HCT116 (cell line): ENCODE data around the gene HTRA3. TPM values are rescaled to one million over a fixed set of nuclear protein-coding genes. Genes with fewer than 3 reads are reported as not detected.

ENCODE experiments used
- ATAC-seq: fragments of 200-7000 bp; cut with Tn5 transposase; 2 replicates; pipeline ENCODE4 v1.9.1; 2020; ENCODE audit warnings: mild to moderate bottlenecking, moderate library complexity
- BruUV-seq: library from RNA; stranded (reverse); fragments of 400-500 nt; replicated peaks from 2 replicates; lab custom pipeline; 2021; lab: Mats Ljungman, UMichigan
- CTCF ChIA-PET: fragments of 300-600 bp; sonication (Branson Sonifier 250); formaldehyde crosslinking; loops from one replicate; lab custom pipeline; 2021; ENCODE audit warnings: antibody characterized with exemption; lab: Charles Lee
- POLR2A ChIA-PET: fragments of 300-600, 350-600 bp; sonication (Branson Sonifier 250); formaldehyde crosslinking; loops from one replicate; lab custom pipeline; 2021; ENCODE audit warnings: antibody characterized with exemption; lab: Charles Lee
- RAD21 ChIA-PET, 2 experiments: fragments of 300-600 bp; sonication (Branson Sonifier 250); formaldehyde crosslinking; loops; one replicate each; lab custom pipeline; 2023; ENCODE audit warnings: low total read pairs in 2 of 2; ENCODE audit not compliant: uncharacterized antibody in 2 of 2, unreplicated experiment in 2 of 2, low non-redundant PET in 1 of 2; lab: Charles Lee
- DNase-seq: peaks from one replicate; pipeline ENCODE4 v3.0.0-alpha.2; 2010; ENCODE audit warnings: low read depth, low spot score
- H2AFZ ChIP-seq: fragments of 200-600 bp; shearing (Covaris generic), sonication (generic); 2 replicates; pipeline ENCODE4 v1.6.1; 2017; ENCODE audit warnings: low read depth, mixed run types, mixed read lengths, antibody characterized with exemption, low read length; ENCODE audit not compliant: poor library complexity, severe bottlenecking
- H3K27ac ChIP-seq: 2 replicates; pipeline ENCODE4 v1.5.1; 2012; ENCODE audit warnings: low read depth, low read length
- H3K27me3 ChIP-seq: fragments of 200-600 bp; sonication (generic); 2 replicates; pipeline ENCODE4 v1.6.1; 2016; ENCODE audit warnings: mixed run types, low read length, mixed read lengths; ENCODE audit not compliant: insufficient read depth
- H3K36me3 ChIP-seq, 2 experiments: fragments of 200-500 bp in 1 of 2; fragments of 200-600 bp in 1 of 2; sonication (Bioruptor generic) in 1 of 2; sonication (generic) in 1 of 2; 2 replicates each; pipeline versions ENCODE4 v1.5.1 to v1.6.1; 2014 to 2016; ENCODE audit warnings: low read length in 2 of 2, inconsistent platforms in 1 of 2, mixed read lengths in 1 of 2, mixed run types in 1 of 2; ENCODE audit not compliant: insufficient read depth in 2 of 2, control insufficient read depth in 1 of 2
- H3K4me1 ChIP-seq, 2 experiments: fragments of 200-600 bp in 1 of 2; sonication (generic) in 1 of 2; 2 replicates each; pipeline versions ENCODE4 v1.5.1 to v1.6.1; 2012 to 2017; ENCODE audit warnings: low read length in 2 of 2, inconsistent platforms in 1 of 2, mild to moderate bottlenecking in 1 of 2, mixed read lengths in 1 of 2, mixed run types in 1 of 2, moderate library complexity in 1 of 2; ENCODE audit not compliant: insufficient read depth in 2 of 2, control insufficient read depth in 1 of 2
- H3K4me2 ChIP-seq: fragments of 200-600 bp; sonication (generic); 2 replicates; pipeline ENCODE4 v1.6.1; 2017; ENCODE audit warnings: mixed run types, low read length, mixed read lengths
- H3K4me3 ChIP-seq, 2 experiments: fragments of 200-600 bp in 1 of 2; sonication (generic) in 1 of 2; replicated peaks in 1 of 2; 2 replicates each; pipeline ENCODE4 v1.5.1; 2011 to 2016; ENCODE audit warnings: low read length in 2 of 2, control low read depth in 1 of 2, low read depth in 1 of 2, mild to moderate bottlenecking in 1 of 2, mixed read lengths in 1 of 2, mixed run types in 1 of 2
- H3K79me2 ChIP-seq: fragments of 200-600 bp; sonication (generic); 2 replicates; pipeline ENCODE4 v1.6.1; 2017; ENCODE audit warnings: mild to moderate bottlenecking, mixed run types, low read length, moderate library complexity, mixed read lengths; ENCODE audit not compliant: insufficient read depth
- H3K9ac ChIP-seq: fragments of 200-600 bp; sonication (generic); 2 replicates; pipeline ENCODE4 v1.6.1; 2016; ENCODE audit warnings: low read length, mixed read lengths
- H3K9me2 ChIP-seq: fragments of 200-600 bp; sonication (generic), shearing (Covaris generic); 2 replicates; pipeline ENCODE4 v1.6.1; 2017; ENCODE audit warnings: mixed run types, mild to moderate bottlenecking, moderate library complexity; ENCODE audit not compliant: insufficient read depth
- H3K9me3 ChIP-seq, 2 experiments: fragments of 200-500 bp in 1 of 2; fragments of 200-600 bp in 1 of 2; sonication (Bioruptor generic) in 1 of 2; sonication (generic) in 1 of 2; 2 replicates each; pipeline ENCODE4 v1.6.1; 2014 to 2017; ENCODE audit warnings: low read length in 2 of 2, mixed read lengths in 2 of 2, inconsistent platforms in 1 of 2, low read depth in 1 of 2, mild to moderate bottlenecking in 1 of 2, mixed run types in 1 of 2, moderate library complexity in 1 of 2; ENCODE audit not compliant: control insufficient read depth in 1 of 2, insufficient read depth in 1 of 2
- H4K20me1 ChIP-seq: fragments of 200-600 bp; sonication (generic), shearing (Covaris generic); 2 replicates; pipeline ENCODE4 v1.6.1; 2017; ENCODE audit warnings: mixed run types, mild to moderate bottlenecking, moderate library complexity; ENCODE audit not compliant: insufficient read depth
- CEBPB ChIP-seq: IDR thresholded peaks from 2 replicates; pipeline ENCODE4 v1.6.1; 2012; ENCODE audit warnings: low read depth
- EZH2phosphoT487 ChIP-seq: fragments of 200-600 bp; IDR thresholded peaks from 2 replicates; pipeline ENCODE4 v1.6.1; 2018; ENCODE audit warnings: antibody characterized with exemption, borderline replicate concordance
- FOSL1 ChIP-seq: IDR thresholded peaks from 2 replicates; pipeline ENCODE4 v1.6.1; 2012; ENCODE audit warnings: low read depth
- MAX ChIP-seq: IDR thresholded peaks from 2 replicates; pipeline ENCODE4 v1.6.1; 2012
- POLR2A ChIP-seq: IDR thresholded peaks from 2 replicates; pipeline ENCODE4 v1.7.0; 2011; ENCODE audit warnings: borderline replicate concordance; ENCODE audit not compliant: insufficient read depth, insufficient read length; ENCODE audit errors: extremely low read depth
- POLR2AphosphoS5 ChIP-seq: IDR thresholded peaks from 2 replicates; pipeline ENCODE4 v1.6.1; 2011; ENCODE audit warnings: mild to moderate bottlenecking, low read depth, low read length, moderate library complexity
- SP1 ChIP-seq: IDR thresholded peaks from 2 replicates; pipeline ENCODE4 v1.6.1; 2012; ENCODE audit warnings: low read depth
- SRF ChIP-seq: IDR thresholded peaks from 2 replicates; pipeline ENCODE4 v1.6.1; 2012; ENCODE audit warnings: low read depth
- TCF7L2 ChIP-seq: IDR thresholded peaks from 2 replicates; pipeline ENCODE4 v1.7.0; 2011; ENCODE audit warnings: borderline replicate concordance, inconsistent platforms; ENCODE audit not compliant: insufficient read depth, insufficient read length; ENCODE audit errors: extremely low read depth
- YY1 ChIP-seq: IDR thresholded peaks from 2 replicates; pipeline ENCODE4 v1.6.1; 2011; ENCODE audit warnings: low read length, low read depth, moderate library complexity, mild to moderate bottlenecking; ENCODE audit not compliant: insufficient replicate concordance; ENCODE audit errors: extremely low read depth
- ZFX ChIP-seq: fragments of 450-650 bp; IDR thresholded peaks from 2 replicates; pipeline ENCODE4 v1.6.1; 2017
- ZNF274 ChIP-seq: fragments of 200-500 bp; sonication (Bioruptor generic); IDR thresholded peaks from 2 replicates; pipeline ENCODE4 v1.6.1; 2014; ENCODE audit warnings: mild to moderate bottlenecking, low read depth, low read length, inconsistent platforms
- intact Hi-C: fragments of 100-400 bp; cut with micrococcal nuclease; formaldehyde crosslinking; loops from 2 replicates; pipeline ENCODE4 v1.10.0; 2022
- total RNA-seq: library from RNA; stranded (reverse); gene quantifications from one replicate; pipeline ENCODE4 v1.2.1, GENCODE V29; 2021; ENCODE audit not compliant: unreplicated experiment
- TF ChIP-seq, protein P1 (sequence below): IDR thresholded peaks from 2 replicates; pipeline ENCODE4 v1.6.1; 2012; ENCODE audit warnings: low read depth
- TF ChIP-seq, protein P2 (sequence below): IDR thresholded peaks from 2 replicates; pipeline ENCODE4 v1.6.1; 2012
- TF ChIP-seq, protein P3 (sequence below), 3 experiments: fragments of 200-600 bp in 1 of 3; sonication (generic) in 1 of 3; IDR thresholded peaks in 2 of 3; conservative IDR thresholded peaks in 1 of 3; 2 replicates each; pipeline ENCODE4 v1.5.1; 2012 to 2017; ENCODE audit warnings: low read depth in 2 of 3, low read length in 2 of 3, antibody characterized with exemption in 1 of 3, borderline replicate concordance in 1 of 3, control low read depth in 1 of 3, mild to moderate bottlenecking in 1 of 3, mixed read lengths in 1 of 3, mixed run types in 1 of 3, moderate library complexity in 1 of 3; ENCODE audit not compliant: insufficient read depth in 1 of 3

Gene HTRA3
- total RNA-seq, 1 experiment from 2014 or later: not detected

- POLR2A ChIA-PET: no interaction called here
- no peak overlapping the region for H3K27ac ChIP-seq
- no peak overlapping the region for H3K9ac ChIP-seq
- H3K27me3 ChIP-seq: no peaks in the 10 kb centered on the region
- H3K36me3 ChIP-seq: no peaks in the 10 kb centered on the region
- H3K4me3 ChIP-seq: no peak overlapping the region
- no peaks in the 10 kb centered on the region for H3K9me3 ChIP-seq
- H3K79me2 ChIP-seq: no peaks in the 10 kb centered on the region
- RAD21 ChIA-PET: no interaction called here
- ATAC-seq (no peak), DNase-seq (no peak)
- peaks cover 6 to 10% of the 10 kb centered on the region in 2 experiments; a peak in 3 of 4 replicates for H3K4me1 ChIP-seq
- CTCF ChIA-PET: no interaction called here
- BruUV-seq: no TSS peak
- H4K20me1 ChIP-seq: no peaks in the 10 kb centered on the region
- no peaks in the 10 kb centered on the region for H3K9me2 ChIP-seq
- no peak for TF ChIP-seq YY1
- TF ChIP-seq MAX: no peak
- TF ChIP-seq, protein P1, sequence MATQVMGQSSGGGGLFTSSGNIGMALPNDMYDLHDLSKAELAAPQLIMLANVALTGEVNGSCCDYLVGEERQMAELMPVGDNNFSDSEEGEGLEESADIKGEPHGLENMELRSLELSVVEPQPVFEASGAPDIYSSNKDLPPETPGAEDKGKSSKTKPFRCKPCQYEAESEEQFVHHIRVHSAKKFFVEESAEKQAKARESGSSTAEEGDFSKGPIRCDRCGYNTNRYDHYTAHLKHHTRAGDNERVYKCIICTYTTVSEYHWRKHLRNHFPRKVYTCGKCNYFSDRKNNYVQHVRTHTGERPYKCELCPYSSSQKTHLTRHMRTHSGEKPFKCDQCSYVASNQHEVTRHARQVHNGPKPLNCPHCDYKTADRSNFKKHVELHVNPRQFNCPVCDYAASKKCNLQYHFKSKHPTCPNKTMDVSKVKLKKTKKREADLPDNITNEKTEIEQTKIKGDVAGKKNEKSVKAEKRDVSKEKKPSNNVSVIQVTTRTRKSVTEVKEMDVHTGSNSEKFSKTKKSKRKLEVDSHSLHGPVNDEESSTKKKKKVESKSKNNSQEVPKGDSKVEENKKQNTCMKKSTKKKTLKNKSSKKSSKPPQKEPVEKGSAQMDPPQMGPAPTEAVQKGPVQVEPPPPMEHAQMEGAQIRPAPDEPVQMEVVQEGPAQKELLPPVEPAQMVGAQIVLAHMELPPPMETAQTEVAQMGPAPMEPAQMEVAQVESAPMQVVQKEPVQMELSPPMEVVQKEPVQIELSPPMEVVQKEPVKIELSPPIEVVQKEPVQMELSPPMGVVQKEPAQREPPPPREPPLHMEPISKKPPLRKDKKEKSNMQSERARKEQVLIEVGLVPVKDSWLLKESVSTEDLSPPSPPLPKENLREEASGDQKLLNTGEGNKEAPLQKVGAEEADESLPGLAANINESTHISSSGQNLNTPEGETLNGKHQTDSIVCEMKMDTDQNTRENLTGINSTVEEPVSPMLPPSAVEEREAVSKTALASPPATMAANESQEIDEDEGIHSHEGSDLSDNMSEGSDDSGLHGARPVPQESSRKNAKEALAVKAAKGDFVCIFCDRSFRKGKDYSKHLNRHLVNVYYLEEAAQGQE: no peak
- TF ChIP-seq ZNF274: no peak
- no peak for TF ChIP-seq SRF
- no peak for TF ChIP-seq POLR2A
- no peak for TF ChIP-seq ZFX
- TF ChIP-seq SP1: no peak
- no peak for TF ChIP-seq CEBPB
- TF ChIP-seq, protein P2, sequence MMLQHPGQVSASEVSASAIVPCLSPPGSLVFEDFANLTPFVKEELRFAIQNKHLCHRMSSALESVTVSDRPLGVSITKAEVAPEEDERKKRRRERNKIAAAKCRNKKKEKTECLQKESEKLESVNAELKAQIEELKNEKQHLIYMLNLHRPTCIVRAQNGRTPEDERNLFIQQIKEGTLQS: no peak
- no peak for TF ChIP-seq FOSL1
- no peak for TF ChIP-seq TCF7L2
- TF ChIP-seq, protein P3, sequence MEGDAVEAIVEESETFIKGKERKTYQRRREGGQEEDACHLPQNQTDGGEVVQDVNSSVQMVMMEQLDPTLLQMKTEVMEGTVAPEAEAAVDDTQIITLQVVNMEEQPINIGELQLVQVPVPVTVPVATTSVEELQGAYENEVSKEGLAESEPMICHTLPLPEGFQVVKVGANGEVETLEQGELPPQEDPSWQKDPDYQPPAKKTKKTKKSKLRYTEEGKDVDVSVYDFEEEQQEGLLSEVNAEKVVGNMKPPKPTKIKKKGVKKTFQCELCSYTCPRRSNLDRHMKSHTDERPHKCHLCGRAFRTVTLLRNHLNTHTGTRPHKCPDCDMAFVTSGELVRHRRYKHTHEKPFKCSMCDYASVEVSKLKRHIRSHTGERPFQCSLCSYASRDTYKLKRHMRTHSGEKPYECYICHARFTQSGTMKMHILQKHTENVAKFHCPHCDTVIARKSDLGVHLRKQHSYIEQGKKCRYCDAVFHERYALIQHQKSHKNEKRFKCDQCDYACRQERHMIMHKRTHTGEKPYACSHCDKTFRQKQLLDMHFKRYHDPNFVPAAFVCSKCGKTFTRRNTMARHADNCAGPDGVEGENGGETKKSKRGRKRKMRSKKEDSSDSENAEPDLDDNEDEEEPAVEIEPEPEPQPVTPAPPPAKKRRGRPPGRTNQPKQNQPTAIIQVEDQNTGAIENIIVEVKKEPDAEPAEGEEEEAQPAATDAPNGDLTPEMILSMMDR (IDR thresholded peaks at IDR 0.05 in 2 of 3, conservative IDR thresholded peaks at IDR 0.05 in 1 of 3; ENCODE audit: borderline replicate concordance in 1 of 3, insufficient read depth in 1 of 3, low read depth in 2 of 3, low read length in 2 of 3): no peak
- no peak for TF ChIP-seq EZH2phosphoT487
- TF ChIP-seq POLR2AphosphoS5: no peak
- H2AFZ ChIP-seq: no peak overlapping the region
- intact Hi-C loops: loop anchor here (10.0 kb wide), 1 partner anchor 349 kb away; the partner anchor contains the start of gene CPZ
- H3K4me2 ChIP-seq: no peak overlapping the region
These were observed 23.4 kb upstream of the HTRA3 start for GRCh38 chr4:8245884-8246833.
